Muscle of back (tissue), 11 donors: Measurements from ENCODE around the gene C10orf90. TPM values are rescaled to one million over a fixed set of nuclear protein-coding genes. Genes with fewer than 3 reads are reported as not detected.
"Not testable (repeated sequence)": the region's sequence is repeated elsewhere in the genome, so short reads cannot be mapped to it uniquely, and the experiment has no call there.

Experiments
- DNase-seq, 3 donors: peaks; one replicate each; pipeline versions ENCODE4 v3.0.0 to v3.0.0-alpha.2; 2013
- polyA plus RNA-seq, 10 donors: library from polyadenylated mRNA; unstranded; fragments of 120-200 nt; gene quantifications; one replicate each; pipeline ENCODE4 v1.2.1, GENCODE V29; 2013; ENCODE audit not compliant: insufficient read length in 10 of 10

C10orf90 gene
- polyA plus RNA-seq, 10 donors: 0.27 to 1.3 (median 0.66) TPM

- DNase-seq: no peak
Measured at GRCh38 chr10:126392469-126392868, 278.0 kb downstream of the C10orf90 start.

GRCh38 chr10:126392068-126392467, 278.4 kb downstream of the C10orf90 start:
- no peak for DNase-seq

- DNase-seq: peak in 1 of 3 donors; percentile 78
Measured at GRCh38 chr10:126391192-126391885, 279.2 kb downstream of the C10orf90 start.

GRCh38 chr10:126390324-126390723, 280.2 kb downstream of the C10orf90 start:
- DNase-seq: no peak

- DNase-seq: peak in 2 of 3 donors; percentile 80 to 91
Measured at GRCh38 chr10:126387931-126388911, 282.3 kb downstream of the C10orf90 start, which contains the start of gene ADAM12. Gene ADAM12, minus strand, starts transcription at chr10:126388477. Its CDS starts 332 bp downstream, at chr10:126388145.

- DNase-seq: peak; percentile 76 to 93 (median 82)
Measured at GRCh38 chr10:126387041-126387921, 283.2 kb downstream of the C10orf90 start.

GRCh38 chr10:126384269-126384873, 286.1 kb downstream of the C10orf90 start:
- DNase-seq: peak in 1 of 3 donors; percentile 86

- DNase-seq: peak in 1 of 3 donors; percentile 72
Measured at GRCh38 chr10:126380352-126381076, 290.0 kb downstream of the C10orf90 start.

GRCh38 chr10:126379166-126379565, 291.3 kb downstream of the C10orf90 start:
- not testable (repeated sequence) for DNase-seq

- DNase-seq: no peak
Measured at GRCh38 chr10:126376956-126377355, 293.5 kb downstream of the C10orf90 start.

- no peak for DNase-seq
Measured at GRCh38 chr10:126375926-126376554, 294.5 kb downstream of the C10orf90 start.

- no peak for DNase-seq
Measured at GRCh38 chr10:126375299-126375698, 295.2 kb downstream of the C10orf90 start.

Other genes starting within 250 kb of the C10orf90 start
- 10 to 100 TPM; 29.4 to 45.4 (median 34.4) TPM for gene DOCK1, start 234.7 kb upstream of the C10orf90 start, polyA plus RNA-seq